AG04450 (cell line): ENCODE measurements around the gene ZSWIM1. TPM values are rescaled to one million over a fixed set of nuclear protein-coding genes. Genes with fewer than 3 reads are reported as not detected.

ENCODE experiments used
- CTCF ChIA-PET: fragments of 300-600, 350-600 bp; formaldehyde crosslinking; extraction: SDS; loops from one replicate; lab custom pipeline; 2022; ENCODE audit warnings: antibody characterized with exemption, inconsistent platforms; lab: Charles Lee
- POLR2A ChIA-PET: fragments of 350-600 bp; formaldehyde crosslinking; extraction: SDS; loops from one replicate; lab custom pipeline; 2021; ENCODE audit warnings: antibody characterized with exemption, inconsistent platforms; lab: Yijun Ruan, JAX
- DNase-seq: peaks from one replicate; pipeline ENCODE4 v3.0.0-alpha.2; 2011; ENCODE audit warnings: low read depth, low spot score
- H3K27ac ChIP-seq: one replicate; pipeline ENCODE4 v1.5.1; 2012; ENCODE audit warnings: low read depth, low read length, control low read depth
- H3K27me3 ChIP-seq: one replicate; pipeline ENCODE4 v1.6.0; 2012; ENCODE audit warnings: low read length; ENCODE audit not compliant: control insufficient read depth, insufficient read depth
- H3K4me3 ChIP-seq: 2 replicates; pipeline ENCODE4 v1.5.1; 2011; ENCODE audit warnings: mild to moderate bottlenecking, low read depth, low read length, control low read depth
- H3K9me3 ChIP-seq: 2 replicates; pipeline ENCODE4 v1.5.1; 2012; ENCODE audit warnings: low read length; ENCODE audit not compliant: control insufficient read depth, insufficient read depth
- polyA plus RNA-seq: library from polyadenylated mRNA; depleted of rRNA; stranded (reverse); fragments of >200 nt; gene quantifications from 2 replicates; pipeline ENCODE4 v1.2.3, GENCODE V29; 2011
- TF ChIP-seq, protein P1 (sequence below): IDR thresholded peaks from 2 replicates; pipeline ENCODE4 v1.5.1; 2011; ENCODE audit warnings: low read depth, low read length, control low read depth, inconsistent platforms

The ZSWIM1 gene
- polyA plus RNA-seq, 1 experiment = 5.3 TPM

DNA sequence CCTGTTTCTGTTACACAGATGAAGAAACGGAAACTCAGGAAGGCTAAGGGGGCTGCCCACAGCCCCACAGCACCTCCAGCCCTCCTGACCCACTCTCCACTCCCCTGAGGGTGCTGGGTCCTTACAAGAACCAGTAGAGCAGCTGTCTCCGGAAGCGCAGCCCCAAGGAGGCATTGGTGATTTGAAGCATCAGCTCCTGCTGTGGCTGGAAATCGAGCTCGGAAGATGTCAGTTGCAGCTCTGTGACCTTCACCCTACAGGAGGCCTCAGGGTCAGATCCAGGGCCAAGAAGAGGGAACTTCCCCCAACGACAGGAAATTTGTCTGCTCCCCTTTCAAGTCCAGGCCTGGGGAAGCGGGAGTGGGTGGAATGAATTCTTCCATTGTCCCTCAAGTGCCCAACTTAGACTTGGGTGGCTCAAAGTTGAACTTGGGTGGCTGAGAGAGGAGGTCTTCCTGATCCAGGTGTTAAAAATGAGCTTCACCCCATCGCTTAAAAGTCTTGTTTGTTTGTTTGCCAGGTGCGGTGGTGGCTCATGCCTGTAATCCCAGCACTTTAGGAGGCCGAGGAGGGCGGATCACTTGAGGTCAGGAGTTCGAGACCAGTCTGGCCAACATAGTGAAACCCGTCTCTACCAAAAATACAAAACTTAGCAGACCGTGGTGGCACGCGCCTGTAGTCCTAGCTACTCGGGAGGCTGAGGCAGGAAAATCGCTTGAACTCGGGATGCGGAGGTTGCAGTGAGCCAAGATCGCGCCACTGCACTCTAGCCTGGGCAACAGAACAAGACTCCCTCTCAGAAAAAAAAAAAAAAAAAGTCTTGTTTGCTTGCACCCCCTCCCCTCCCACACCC, 29.0 kb downstream of the ZSWIM1 start:
- Histone ChIP-seq H3K4me3 (peak overlapping the region; percentile 31), H3K9me3 (no peaks in the 10 kb centered on the region; the same call in 1 of the 2 replicates), H3K27me3 (no peaks in the 10 kb centered on the region), H3K27ac (no peak overlapping the region)
- DNase-seq = no peak
- ChIA-PET POLR2A (interaction anchor here (0.5 to 3.6 kb wide), 5 partner anchors 8 to 25 kb away, joined by 3 to 57 read pairs (median 11); partner anchors contain the start of genes CTSA, NEURL2 and PCIF1), CTCF (interaction anchor here (0.6 to 2.1 kb wide), 6 partner anchors 15 to 61 kb away, joined by 3 to 11 read pairs (median 4); no protein-coding TSS in a partner anchor)
- TF ChIP-seq, protein P1, sequence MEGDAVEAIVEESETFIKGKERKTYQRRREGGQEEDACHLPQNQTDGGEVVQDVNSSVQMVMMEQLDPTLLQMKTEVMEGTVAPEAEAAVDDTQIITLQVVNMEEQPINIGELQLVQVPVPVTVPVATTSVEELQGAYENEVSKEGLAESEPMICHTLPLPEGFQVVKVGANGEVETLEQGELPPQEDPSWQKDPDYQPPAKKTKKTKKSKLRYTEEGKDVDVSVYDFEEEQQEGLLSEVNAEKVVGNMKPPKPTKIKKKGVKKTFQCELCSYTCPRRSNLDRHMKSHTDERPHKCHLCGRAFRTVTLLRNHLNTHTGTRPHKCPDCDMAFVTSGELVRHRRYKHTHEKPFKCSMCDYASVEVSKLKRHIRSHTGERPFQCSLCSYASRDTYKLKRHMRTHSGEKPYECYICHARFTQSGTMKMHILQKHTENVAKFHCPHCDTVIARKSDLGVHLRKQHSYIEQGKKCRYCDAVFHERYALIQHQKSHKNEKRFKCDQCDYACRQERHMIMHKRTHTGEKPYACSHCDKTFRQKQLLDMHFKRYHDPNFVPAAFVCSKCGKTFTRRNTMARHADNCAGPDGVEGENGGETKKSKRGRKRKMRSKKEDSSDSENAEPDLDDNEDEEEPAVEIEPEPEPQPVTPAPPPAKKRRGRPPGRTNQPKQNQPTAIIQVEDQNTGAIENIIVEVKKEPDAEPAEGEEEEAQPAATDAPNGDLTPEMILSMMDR = no peak

DNA sequence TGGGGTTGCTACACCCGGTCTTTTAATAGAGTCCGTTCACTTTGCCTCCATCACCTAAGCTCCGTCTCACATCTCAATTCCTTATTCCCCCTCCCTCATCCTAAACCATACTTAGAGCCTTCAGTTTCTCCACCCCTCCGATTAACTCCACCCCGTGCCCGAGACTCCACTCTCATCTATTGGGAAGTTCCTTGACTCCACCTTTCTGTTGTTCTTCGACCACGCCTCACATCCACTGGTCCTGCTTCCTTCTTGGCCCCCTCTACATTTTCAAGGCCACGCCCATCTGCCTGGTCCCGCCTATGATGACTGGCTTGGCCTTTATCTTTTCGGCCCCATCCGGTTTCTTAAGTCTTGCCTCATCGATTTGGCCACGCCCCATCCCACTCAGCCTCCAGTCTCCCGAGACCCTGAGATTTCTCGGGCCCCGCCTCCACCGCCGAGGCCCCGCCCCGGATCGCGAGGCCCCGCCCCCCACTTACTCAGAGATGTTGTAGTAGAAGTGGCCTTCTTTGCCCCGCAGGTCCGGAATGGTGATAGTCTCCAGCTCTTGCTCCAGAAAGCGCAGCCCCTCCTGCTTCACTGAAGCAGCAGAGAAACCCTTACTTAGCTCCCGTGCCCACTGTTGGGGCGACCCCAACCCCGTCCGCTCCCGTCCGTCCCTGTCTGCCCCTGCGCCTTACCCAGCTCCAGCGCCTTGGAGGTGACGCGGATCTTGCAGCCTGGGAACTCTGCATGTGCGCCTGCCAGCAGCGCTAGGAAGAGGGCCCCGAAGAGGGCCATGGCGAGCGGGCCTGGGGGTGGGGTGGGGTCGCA, 29.9 kb downstream of the ZSWIM1 start:
- CTCF ChIA-PET = interaction anchor here (0.8 to 2.1 kb wide), 3 partner anchors 19 to 60 kb away, joined by 3 to 11 read pairs (median 4); no protein-coding TSS in a partner anchor
- peak overlapping the region; percentile 69 for H3K4me3 ChIP-seq
- peak overlapping the region; percentile 75 for H3K27ac ChIP-seq
- no peaks in the 10 kb centered on the region; the same call in 1 of the 2 replicates for H3K9me3 ChIP-seq
- H3K27me3 ChIP-seq = no peaks in the 10 kb centered on the region
- TF ChIP-seq, protein P1 = no peak
- POLR2A ChIA-PET = interaction anchor here (0.5 to 3.6 kb wide), 9 partner anchors 9 to 30 kb away, joined by 3 to 57 read pairs (median 5); partner anchors contain the start of genes CTSA, NEURL2 and PCIF1
- peak; percentile 99 for DNase-seq

DNA sequence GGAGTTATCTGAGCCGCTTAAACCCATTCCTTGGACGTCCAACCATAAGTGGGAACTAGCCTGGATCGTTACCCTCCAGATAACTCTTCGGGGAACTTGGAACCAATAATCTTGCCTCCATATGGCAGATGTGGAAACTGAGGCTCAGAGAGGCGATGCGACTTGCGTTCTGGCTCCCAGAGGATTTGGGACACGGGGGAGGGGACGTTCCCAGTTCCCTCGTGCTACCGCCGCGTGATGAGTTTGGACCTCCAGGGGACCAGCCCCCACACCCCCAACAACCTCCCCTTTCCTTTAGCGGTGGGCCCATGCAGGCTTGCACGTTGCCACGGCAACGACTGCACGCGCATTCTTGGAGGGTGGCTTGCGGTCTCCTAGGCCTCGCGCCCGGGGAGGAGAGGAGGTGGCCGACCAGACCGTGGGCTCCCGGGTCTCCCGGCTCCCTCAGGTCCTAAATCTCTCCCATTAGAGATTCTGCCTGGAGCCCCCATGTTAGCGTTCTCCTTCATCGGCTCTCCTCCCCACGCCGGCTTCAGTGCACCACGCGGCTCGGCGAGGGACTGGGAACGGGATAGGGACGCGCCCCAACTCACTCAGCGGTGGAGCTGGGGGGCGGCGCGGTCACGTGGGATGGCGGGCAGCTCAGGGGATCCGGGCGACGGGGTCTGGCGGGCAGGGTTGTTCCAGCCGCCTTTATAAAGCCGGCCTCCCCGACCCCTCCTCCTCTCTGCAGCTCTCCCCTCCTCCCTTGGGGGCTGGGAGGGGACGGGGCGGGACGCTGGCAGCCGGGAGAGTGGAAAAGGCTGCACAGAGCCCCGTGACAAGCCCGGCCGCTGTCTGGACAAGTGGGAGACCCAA, 30.7 kb downstream of the ZSWIM1 start, which contains the start of gene PLTP:
PLTP (minus strand) TSS at position 670 of the 858 bp plus-strand sequence. CDS start 703 bp downstream, outside the sequence.
- TF ChIP-seq, protein P1 = no peak
- CTCF ChIA-PET = interaction anchor here (0.5 to 2.1 kb wide), 2 partner anchors 22 to 37 kb away, joined by 4 to 11 read pairs; no protein-coding TSS in a partner anchor
- H3K27me3 ChIP-seq = no peaks in the 10 kb centered on the region
- peak within 1 kb of the TSS; percentile 69 for H3K4me3 ChIP-seq
- POLR2A ChIA-PET = interaction anchor here (0.9 to 3.6 kb wide), 9 partner anchors 8 to 29 kb away, joined by 3 to 57 read pairs (median 6); partner anchors contain the start of genes CTSA, NEURL2 and PCIF1
- DNase-seq = no peak
- H3K27ac ChIP-seq = peak within 1 kb of the TSS; percentile 75
- no peaks in the 10 kb centered on the region; the same call in 1 of the 2 replicates for H3K9me3 ChIP-seq

DNA sequence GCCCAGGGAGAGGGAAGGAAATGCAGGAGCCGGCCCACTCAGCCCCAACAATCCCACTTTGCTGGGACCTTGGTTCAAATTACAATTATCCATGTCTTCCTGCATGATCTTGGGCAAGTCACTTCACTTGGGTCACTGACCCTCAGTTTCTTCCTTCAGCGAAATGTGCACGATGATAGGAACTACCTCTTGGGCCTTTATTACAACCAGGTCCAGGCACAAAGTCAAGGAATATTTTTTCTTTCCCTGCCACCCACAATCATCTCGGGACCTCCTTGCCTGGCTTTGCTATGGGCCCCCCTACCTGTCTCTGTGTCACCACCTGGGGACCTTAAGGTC, 31.3 kb downstream of the ZSWIM1 start:
- Histone ChIP-seq H3K27me3 (no peaks in the 10 kb centered on the region), H3K9me3 (no peaks in the 10 kb centered on the region; the same call in 1 of the 2 replicates), H3K4me3 (peak overlapping the region; percentile 69), H3K27ac (peak overlapping the region; percentile 75)
- TF ChIP-seq, protein P1 = no peak
- no peak for DNase-seq
- ChIA-PET POLR2A (interaction anchor here (0.9 to 3.6 kb wide), 5 partner anchors 8 to 23 kb away, joined by 4 to 57 read pairs (median 15); partner anchors contain the start of genes CTSA, NEURL2 and PCIF1), CTCF (no interaction called here)
